ENCODE data around the gene DEDD.

The DEDD gene

DNA sequence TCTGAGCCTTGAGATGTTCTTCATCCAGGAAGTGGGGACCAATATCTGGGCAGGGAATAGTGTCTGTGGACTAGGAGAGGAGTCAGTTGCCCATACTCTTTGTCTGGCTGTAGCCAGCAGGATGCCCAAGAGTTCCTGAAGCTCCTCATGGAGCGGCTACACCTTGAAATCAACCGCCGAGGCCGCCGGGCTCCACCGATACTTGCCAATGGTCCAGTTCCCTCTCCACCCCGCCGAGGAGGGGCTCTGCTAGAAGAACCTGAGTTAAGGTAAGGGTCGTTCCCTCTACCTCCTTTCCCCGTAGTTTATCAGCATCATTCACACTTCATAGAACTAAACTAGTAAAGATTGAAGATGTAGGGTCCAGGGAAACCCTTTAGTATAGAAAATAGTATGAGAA lies 30.3 kb upstream of the DEDD start:
- no peak for DNase-seq (ENCODE audit: low read depth)

DNA sequence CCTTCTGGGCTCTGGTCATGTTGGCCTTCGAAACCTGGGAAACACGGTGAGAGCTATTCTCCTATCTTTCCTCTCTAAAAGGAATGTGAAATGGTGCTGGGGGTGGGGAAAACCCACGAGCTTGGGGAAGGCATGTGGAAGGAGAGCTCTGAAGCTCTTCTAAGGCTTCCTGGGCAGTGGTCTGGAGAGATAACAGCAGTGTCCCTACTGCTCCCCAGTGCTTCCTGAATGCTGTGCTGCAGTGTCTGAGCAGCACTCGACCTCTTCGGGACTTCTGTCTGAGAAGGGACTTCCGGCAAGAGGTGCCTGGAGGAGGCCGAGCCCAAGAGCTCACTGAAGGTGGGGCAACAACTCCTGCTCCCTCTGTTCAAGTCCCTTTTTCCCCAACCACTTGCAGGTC lies 29.6 kb upstream of the DEDD start:
- no peak for DNase-seq (ENCODE audit: low read depth)

DNA sequence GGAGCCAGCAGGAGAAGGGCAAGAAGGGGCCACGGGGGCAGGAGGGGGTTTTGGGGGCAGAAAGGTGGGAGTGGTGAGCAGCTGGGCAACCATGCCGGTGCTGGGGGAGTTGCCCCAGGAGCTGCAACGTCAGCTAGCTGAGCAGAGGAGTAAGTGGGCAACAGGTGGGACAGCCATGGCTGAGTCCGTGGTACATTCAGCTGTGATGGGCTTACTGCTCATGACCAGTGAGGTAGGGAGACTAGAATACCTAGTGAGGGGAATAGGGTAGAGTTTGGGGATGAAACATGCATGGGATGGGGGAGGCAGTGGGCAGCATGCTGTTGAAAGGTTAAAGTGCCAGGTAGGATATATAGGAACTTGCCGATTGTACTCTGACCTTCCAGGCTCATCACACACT lies 29.2 kb upstream of the DEDD start:
- DNase-seq (ENCODE audit: low read depth), result no peak

DNA sequence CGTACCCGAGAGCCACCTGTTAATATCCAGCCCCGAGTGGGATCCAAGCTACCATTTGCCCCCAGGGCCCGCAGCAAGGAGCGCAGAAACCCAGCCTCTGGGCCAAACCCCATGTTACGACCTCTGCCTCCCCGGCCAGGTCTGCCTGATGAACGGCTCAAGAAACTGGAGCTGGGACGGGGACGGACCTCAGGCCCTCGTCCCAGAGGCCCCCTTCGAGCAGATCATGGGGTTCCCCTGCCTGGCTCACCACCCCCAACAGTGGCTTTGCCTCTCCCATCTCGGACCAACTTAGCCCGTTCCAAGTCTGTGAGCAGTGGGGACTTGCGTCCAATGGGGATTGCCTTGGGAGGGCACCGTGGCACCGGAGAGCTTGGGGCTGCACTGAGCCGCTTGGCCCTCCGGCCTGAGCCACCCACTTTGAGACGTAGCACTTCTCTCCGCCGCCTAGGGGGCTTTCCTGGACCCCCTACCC lies 28.2 kb upstream of the DEDD start:
- DNase-seq (ENCODE audit: low read depth), result no peak

DNA sequence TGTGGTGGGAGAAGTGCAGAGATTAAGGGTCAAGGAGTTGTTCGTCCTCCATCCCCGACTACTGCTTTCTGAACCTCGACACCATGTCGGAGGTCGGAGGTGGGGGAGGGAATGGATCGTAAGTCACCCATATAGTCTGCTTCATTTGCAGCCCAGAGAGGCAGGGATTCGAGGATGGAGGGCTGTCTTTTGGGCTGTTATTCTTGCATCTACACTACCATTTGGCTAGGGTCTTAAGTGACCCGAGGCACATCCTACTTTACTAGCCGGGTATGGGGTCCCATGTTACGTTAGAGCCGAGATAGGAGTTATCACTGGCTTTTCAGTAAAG lies 27.4 kb upstream of the DEDD start:
- DNase-seq (ENCODE audit: low read depth), result no peak

DNA sequence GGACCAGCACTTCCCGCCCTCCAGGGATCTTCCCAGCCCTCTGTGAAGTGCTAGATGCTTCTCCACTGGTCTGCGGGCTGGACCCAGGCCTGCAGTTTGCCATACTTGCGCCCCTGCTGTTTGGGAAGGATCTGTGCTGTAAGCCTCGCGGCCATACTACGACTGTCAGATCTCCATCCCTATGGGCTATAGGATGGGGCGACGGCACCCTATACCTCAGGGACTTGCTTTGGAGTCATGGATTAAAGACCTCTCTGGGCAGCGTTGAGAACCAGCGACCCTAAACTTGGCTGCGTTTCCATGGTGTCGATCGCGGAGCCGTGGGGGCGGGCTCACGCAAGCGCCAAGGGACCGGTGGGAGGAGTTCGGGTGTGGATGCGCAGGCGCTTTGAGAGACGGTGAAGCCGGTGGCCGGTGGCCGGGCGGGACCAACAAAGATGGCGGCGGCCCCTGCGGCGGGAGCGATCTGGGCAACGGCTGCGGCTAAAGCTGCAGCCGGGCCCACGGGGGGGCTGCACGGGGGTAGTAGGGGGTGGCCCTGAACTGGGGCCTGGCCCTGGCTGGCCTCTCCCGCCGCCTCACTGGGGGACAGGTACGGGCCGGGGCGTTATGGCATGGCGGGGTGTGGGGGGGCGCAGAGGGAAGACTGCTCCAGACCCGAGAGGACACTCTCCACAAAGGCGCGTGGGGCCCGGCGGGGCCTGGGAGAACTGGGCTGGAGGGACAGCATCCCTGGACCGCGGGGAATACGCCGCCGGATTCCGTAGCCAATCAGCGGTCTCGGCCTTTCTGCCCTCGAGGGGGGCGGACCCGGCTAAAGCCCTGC lies 26.8 kb upstream of the DEDD start, which contains the start of gene USP21:
TSS of gene USP21 (plus strand) at position 414 of the 826 bp plus-strand sequence. CDS start 1,141 bp downstream, outside the sequence.
- peak; percentile 87 for DNase-seq (ENCODE audit: low read depth)

DNA sequence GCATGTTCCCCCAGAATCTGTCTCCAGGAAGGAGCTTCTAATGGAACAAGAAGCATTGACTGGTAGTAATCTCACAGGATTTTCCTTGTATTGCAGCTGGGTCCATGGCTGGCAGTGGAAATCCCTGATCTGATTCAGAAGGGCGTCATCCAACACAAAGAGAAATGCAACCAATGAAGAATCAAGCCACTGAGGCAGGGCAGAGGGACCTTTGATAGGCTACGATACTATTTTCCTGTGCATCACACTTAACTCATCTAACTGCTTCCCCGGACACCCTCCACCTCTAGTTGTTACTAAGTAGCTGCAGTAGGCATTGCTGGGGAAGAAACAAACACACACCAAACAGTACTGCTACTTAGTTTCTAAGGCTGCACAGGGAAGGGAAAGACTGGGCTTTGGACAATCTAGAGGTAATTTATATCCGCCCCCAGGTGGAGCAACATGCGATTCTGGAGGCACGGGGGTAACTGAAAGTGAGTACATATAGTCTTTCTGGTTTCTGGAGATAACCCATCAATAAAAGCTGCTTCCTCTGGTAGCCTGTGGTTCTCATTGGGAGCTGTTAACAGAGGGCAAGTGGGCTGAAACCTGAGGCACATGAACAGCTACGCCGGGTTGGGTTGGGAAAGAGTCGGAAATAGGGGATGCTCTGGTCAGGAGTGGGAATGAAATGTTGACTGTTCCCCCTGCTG lies 26.0 kb upstream of the DEDD start:
- no peak for DNase-seq (ENCODE audit: low read depth)

DNA sequence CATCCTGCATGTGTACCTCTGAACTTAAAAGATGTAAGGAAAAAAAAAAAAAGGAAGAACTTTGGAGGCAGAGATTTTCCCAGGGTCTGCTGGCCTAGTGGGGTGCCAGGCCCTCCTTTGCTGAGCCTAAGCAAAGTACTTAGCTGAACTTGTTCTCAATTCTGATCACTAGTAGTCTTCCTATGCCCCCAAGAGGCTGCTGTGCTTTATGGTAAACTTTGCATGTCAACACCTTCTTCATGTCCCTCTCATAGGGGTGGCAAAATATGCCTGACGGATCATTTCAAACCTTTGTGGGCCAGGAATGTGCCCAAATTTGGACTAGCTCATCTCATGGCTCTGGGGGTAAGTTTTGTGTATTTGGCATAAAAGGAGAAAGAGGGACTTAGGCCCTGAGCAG lies 25.4 kb upstream of the DEDD start:
- no peak for DNase-seq (ENCODE audit: low read depth)

DNA sequence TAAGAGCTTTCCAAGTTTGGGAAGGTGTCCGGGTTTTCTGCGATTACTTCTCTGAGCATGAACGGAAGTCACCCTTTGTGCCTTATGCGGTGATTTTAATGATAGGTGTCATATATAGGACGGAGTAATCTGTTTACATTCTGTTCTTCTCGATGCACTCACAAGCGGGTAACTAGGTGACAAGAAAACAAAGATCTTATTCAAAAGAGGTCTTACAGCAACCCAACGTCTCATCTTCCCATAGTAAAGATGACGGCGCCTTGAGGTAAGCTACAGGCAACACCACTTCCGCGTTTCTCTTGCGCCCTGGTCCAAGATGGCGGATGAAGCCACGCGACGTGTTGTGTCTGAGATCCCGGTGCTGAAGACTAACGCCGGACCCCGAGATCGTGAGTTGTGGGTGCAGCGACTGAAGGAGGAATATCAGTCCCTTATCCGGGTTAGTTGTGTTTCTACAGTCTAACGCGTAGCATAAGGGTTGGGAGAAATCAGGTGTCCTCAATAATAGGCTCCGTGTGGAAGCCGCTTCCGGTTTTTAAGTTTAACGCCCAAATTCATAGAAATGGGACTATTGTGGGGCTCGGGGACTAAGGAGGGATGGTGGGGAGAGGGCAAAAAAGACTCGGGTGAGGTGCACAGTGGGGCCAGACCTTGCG lies 21.3 kb upstream of the DEDD start, which contains the start of gene UFC1:
TSS of gene UFC1 (plus strand) at position 297 of the 656 bp plus-strand sequence. CDS start at position 317, 20 bp downstream.
- DNase-seq (ENCODE audit: low read depth), result peak; percentile 74

DNA sequence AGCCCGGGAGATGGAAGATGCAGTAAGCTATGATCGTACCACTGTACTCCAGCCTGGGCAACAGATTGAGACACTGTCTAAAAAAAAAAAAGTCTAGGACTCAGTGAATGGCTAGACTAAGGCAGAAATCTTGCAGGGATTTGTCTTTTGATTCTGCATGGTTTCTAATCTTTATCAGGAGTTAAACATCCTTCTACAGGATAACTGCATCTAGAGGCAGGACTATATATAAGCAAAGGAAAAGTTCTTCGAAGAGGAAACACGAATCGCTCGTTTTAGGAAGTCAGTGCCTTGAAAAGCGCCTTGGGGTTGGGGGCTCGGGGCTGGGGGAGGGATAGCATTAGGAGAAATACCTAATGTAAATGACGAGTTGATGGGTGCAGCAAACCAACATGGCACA lies 20.7 kb upstream of the DEDD start:
- no peak for DNase-seq (ENCODE audit: low read depth)

DNA sequence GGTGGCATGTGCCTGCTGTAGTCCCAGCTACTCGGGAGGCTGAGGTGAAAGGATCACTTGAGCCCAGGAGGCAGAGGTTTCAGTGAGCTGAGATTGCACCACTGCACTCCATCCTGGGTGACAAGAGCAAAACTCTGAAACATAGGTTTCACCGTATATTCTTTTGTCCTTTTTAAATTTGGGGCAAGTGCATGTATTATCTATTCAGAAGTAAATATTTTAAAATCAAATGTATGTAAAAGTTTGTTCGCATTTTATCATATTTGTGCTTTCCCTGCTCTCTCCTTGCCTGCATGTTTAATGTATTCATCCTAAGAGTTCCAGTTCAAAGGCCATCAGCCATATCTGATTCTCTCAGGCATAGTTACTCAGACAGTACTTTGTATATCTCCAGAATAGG lies 13.4 kb upstream of the DEDD start:
- no peak for DNase-seq (ENCODE audit: low read depth)

DNA sequence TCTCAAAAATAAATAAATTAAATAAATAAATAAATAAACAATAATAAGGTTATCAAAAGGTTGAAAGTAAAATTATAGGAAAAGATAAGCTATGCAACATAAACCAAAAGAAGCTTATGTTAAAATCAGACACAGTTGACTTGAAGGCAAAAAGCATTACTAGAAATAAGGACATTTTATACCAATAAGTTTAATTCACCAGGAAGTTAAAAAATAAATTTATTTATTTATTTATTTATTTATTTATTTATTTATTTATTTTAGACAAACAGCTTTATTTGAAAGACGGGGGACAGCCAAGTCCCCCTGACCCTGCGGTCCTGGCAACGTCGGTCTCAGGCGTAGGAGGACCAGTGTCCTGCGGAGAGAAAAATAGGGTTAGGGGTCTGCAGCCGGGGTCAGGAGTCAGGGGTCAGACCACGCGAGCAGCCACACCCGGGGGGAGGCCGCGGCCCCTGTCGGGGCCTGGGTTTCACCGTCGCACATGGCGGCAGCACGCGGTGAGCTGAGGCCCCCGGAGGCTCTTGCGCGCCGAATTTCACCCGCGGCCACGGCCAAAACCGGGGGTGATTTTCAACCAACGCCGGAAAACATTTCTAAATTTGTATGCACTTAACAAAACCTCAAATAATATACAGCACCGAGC lies 8.4 kb upstream of the DEDD start:
- DNase-seq (ENCODE audit: low read depth), result no peak

DNA sequence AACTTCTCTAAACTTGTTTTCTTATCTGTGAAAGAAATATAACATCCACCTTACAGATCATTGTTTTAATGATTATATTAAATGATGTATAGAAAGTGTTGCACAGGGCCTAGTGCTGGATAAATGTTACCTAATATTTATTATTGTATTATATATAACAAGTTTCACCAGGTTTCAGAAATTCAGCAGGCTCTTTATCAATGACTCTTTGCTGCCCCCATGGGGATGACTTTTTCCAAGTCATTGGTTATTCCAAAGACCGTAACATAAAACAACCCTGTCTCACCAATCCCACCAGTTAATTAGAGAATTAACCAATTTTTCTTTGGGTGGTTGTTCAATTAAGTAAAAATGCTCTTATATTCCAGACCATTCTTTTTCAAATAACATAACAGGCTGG lies 7.3 kb upstream of the DEDD start:
- DNase-seq (ENCODE audit: low read depth), result no peak

DNA sequence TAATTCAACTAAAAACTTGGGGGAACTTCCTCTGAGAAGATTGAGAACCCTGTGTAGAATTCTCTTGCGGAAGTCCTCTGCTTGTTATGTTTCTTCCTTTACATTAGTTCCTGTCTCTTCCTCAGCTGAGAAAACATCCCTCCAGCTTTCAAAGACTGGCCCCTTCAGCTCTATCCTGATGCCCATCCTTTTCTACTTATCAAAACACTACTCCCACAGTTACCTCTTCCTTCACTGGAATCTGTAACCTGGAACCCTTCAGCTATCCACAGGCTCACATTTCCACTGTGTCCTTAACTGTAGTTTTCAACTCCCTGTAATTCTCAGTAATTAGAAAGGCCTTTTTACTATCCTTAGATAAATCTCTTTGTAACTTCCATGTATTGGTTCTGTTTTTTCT lies 6.0 kb upstream of the DEDD start:
- no peak for DNase-seq (ENCODE audit: low read depth)

DNA sequence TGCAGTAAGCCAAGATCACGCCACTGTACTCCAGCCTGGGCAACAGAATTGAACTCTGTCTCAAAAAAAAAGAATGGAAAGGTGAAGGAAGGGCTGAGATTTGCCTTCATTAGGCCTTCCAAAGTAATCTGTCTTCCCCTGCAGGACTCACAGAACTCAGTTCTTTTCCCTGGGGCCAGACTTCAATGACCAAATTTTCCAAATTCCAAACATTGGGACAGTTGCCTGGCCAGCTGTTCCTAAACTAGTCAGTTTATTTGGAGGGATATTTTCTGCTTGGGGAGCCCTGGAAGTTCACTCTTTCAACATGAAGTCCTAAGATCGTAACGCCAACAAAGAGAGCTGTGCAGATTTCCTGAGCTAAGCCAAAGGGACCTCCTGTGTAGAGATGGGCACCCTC lies 5.4 kb upstream of the DEDD start:
- DNase-seq (ENCODE audit: low read depth), result no peak

DNA sequence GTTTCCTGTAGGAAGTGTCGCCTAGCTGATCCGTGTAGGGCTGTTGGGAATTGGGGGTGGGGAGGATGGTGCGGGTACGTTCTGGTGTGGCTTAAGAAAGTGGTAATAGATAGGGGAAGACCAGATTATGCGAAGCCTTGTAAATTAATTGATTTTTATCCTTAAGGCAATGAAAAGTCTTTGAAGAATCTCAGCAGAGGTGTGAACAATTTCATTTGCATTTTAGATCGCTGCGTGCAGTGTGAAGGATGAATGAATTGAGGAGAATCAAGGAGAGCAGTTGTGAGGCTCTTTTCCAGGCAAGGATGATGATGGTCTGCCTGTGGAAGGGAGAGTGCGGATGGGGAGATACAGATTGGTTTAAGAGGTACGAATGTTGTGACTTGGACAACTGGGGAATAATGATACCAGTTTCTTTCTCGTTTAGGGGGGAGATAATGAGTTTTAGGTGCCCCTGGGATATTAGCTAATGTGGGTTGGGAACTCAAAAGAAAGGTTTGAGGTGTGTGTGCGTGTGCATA lies 813 bp upstream of the DEDD start:
- no peak for DNase-seq (ENCODE audit: low read depth)

DNA sequence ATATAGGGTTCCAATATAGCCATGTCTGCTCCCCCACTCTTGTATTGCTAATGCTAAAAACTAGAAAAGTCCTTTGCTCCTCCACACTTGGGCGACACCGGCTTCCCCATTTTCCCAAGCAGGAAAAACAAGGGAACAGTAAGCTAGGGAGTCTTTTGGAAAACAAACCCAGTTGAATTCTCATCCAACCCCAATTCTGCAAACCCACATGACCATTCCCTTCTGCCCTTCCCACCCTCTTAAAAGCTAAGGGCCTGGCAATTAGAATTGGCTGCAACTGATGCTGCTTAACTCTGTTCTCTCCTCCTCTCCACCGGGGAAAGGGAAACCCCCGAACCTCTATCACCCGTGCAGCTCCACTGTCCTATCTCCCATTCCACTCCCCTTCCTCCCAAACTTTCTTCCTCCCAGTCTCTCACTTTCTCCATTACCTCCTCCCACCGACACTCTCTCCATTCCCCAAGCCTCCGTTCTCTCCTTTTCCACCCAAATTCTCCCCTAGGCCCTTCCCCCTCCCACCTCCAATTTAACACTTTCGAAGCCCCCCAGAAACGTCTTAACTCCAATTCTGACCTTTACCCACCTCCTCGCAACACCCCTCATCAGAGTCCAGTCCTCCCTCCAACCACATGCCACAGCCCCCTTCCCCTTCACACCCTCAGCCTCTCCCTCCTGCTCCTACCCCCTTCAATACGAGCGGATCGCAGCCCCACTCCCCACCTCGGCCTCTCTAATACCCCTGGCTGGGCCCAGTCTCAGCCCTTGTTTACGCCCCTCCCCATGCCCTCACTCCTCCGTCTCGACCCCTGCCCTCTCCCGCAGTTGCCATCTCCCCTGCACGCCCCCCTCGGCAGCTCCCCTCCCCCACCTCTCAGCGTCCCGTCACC lies 701 bp downstream of the DEDD start:
- no peak for DNase-seq (ENCODE audit: low read depth)

DNA sequence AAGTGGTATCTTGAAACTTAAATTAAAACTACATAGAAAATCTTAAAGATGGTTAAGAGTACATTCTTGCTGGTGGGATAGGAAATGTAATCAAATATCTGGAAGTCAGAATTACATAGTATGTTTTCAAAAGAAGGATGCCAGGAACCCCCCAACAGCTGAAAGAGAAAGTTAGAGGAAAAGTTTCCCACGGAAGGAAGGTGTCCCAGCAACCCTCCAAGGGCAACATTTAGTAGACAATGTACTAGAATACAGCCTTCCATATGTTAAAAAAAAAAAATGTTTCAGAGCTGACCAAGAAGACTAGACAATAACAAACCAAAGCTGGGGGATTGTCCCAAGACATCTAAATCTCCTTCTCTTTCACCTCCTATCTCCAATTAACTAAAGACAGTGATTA lies 2.2 kb downstream of the DEDD start:
- DNase-seq (ENCODE audit: low read depth), result no peak

DNA sequence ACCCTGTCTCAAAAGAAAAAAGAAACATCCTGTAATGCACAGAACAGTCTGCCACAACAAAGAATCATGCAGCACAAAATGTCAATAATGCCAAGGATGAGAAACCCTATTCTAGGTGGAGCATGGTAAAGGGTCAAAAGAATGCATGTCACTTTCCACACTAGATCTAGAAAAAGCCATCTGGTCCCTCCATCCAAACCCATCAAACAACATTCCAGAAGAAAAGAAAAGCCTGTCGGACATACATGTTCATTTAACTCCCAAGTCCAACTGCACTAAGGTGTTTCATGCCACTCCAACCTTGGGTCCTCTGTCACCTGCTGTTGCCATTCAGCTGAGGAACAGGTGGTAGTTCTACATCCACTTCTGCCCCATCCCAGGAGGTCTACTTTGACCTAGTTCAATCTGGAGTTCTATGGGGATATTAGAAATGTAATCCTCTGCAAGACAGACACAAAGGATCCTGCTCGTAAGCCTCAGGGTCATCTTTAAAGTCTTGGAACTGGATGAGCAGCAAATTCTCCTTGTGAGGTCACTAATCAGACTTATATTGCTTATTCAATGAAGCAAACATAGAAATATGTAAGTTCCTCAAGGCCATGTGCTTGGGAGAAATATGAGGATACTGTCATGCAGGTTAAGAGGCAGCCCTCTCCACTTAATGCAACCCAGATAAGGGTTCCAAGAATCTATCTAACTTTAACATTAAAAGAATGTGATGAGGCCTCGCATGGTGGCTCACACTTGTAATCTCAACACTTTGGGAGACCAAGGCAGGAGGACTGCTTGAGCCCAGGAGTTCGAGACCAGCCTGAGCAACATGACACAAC lies 3.7 kb downstream of the DEDD start:
- no peak for DNase-seq (ENCODE audit: low read depth)

DNA sequence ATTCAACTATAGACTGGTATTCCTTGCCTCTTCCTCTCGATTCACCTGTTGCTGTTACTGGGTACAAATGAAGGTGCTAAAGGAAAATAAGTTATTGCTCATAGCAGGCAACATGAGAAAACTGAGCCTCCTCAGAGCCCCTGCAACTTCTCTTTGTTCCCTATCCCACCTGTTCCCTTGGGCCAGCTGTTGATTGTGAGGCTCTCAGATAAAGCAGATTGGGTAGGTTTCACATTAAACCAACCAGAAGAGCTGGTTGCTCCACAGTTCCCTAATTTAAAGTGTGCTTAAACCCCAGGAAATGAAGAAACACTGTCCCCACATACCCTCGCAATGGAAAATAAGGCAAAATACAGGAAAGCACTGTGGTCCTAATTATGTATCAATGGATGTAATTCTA lies 4.8 kb downstream of the DEDD start:
- DNase-seq (ENCODE audit: low read depth), result no peak
